HG03520 (cell line): ENCODE data around the gene MOSPD2.

Experiments used
- ATAC-seq: cut with Tn5 transposase; IDR thresholded peaks from one replicate; pipeline ENCODE4 v1.9.1; 2021; ENCODE audit warnings: mild to moderate bottlenecking, moderate library complexity; ENCODE audit not compliant: unreplicated experiment

MOSPD2 gene

DNA sequence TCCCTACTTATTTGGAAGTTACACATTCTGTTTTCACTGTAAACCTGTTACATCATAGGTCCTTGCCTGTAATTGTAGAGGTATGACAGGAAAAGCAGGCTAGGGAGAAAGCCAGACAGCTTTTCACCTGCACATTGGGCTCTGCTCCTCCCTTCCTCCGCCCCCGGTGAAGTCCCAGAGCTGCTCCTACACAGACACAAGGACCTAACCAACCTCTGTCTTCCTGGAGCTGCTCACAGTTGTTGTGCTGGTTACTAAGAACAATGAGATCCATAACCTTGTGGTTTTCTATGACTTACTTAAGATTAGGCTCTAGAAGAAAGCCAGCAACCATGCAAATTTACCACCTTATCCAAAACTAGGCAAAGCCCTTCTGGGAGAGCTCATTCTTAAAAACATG, 40.0 kb downstream of the MOSPD2 start:
- ATAC-seq, result no peak

DNA sequence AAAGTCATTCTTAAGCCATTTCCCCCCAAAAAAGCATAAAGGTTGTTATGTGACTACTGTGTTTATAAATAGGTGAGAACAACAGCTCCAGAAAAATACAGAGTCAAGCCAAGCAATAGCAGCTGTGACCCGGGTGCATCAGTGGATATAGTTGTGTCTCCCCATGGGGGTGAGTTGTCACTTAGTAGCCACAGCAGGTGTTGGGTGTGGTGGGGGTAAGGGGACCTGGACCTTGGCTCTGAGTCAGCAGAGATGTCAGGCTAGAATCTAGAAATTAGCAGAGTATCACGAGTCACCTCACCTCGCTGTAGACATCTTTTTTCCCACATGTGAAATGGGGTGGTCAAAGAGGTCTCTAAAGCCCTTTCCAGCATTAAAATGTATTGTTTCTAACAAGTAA, 42.4 kb downstream of the MOSPD2 start:
- no peak for ATAC-seq

DNA sequence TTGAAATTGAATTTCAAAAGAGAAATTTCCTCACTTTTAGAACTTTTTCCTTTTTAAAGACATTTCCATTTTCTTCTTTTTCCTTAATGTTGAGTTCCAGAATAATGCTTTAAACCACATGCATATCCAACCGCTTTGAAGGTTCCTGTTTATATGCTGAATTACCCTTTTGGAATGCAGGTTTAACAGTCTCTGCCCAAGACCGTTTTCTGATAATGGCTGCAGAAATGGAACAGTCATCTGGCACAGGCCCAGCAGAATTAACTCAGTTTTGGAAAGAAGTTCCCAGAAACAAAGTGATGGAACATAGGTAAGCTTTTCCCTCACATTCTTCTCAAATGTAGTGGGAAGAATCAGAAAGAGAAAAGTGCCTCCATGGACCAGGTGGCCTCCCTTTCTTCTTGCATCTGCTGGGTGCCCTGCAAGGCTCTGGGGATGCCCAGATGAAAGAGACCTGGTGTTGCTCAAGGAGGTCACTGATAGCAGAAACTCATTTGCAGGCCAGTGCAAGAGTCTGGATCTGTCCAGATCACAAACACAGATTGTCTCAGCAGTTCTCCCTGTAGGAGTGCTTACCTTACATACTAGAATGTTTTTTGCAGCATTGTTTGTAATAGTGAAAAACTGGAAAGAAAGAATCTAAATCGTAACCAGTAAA, 42.9 kb downstream of the MOSPD2 start:
- no peak for ATAC-seq

DNA sequence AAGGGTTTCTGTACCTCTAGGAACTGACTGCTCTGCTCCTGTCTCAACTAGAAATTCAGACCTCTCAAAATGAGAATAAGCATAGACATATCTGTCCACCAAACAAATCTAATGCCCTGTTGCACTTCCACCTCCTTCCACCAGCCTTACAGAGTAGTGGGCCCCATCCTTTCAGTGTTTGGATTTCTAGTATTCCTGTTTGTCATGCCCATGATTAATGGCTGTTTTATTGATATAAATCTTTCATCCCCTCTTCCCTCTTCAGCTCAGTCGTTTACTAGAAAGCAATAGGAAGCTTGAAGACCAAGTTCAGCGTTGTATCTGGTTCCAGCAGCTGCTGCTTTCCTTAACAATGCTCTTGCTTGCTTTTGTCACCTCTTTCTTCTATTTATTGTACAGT, 46.2 kb downstream of the MOSPD2 start:
- ATAC-seq, result no peak

DNA sequence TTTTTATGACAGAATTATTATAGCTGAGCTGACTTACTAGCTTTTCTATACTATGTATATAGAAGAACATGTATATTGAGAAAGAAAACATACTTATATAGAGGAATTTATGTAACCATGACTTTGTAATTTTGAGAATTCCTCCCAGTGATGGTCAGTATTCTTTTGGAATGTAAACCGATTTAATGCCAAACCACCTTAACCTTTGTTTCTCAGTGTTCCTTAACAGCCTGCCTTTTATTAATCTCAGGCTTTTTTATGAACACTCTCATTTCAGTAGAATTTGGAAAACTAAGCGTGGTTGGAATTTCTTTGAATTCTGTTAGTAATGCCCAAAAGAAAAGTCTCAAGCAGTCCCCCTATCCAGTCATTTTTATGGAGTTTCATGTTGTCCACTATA, 47.0 kb downstream of the MOSPD2 start:
- no peak for ATAC-seq

DNA sequence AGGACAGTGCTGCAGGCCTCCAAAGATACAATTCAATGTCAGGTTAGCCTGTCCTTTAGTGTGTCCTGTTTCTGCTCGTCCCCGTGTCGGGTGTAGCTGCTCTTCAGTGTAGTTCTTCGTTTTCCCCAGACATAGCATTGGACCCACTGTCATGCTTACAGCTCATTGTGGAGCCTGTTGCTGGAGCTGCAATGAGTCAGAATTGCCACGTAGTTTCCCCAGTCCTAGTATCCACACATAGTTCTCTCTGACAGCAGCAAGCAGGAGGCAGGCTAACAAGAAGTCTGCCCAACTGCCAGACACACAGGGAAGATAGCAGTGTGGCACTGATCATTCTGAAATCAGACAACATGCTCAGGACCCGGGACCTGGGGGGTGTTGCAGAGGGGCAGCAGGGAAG, 49.2 kb downstream of the MOSPD2 start:
- ATAC-seq, result no peak

DNA sequence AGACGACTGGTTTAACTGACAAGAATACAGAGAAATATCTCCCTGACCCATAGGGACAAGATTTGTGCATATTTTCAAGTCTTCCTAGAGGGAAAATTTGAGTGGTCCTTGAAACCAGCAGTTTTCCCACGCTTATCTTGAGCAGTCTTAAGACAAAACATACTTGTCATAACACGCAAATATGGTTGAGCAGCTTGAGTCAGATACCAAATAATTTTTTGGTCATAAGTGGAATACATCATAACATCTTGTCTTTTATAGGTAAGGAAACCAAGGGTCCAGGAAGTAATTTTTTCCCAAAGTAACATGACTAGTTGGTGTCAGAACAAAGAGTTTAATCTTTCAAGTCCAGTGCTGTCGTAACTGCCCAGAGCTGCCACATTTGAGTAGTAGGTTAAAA, 50.5 kb downstream of the MOSPD2 start:
- ATAC-seq, result no peak

DNA sequence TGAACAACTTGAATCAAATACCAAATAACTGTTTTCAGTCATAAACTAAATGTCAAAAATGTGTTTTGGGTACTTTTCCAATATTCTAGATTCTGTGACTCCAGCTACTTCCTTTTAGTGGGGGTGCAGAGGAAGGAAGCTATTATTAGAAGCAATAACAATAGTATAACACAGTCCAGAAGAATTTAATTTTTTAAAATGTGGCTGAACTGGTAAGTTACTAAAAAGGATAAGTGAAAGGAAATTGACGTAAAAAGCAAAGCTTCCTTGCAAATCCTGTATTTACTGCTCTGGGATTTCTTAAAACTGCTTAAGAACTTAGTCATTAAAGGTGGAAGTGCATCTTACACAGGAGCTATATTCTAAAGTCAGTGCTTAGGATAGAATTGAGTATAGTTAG, 53.2 kb downstream of the MOSPD2 start:
- ATAC-seq, result no peak

DNA sequence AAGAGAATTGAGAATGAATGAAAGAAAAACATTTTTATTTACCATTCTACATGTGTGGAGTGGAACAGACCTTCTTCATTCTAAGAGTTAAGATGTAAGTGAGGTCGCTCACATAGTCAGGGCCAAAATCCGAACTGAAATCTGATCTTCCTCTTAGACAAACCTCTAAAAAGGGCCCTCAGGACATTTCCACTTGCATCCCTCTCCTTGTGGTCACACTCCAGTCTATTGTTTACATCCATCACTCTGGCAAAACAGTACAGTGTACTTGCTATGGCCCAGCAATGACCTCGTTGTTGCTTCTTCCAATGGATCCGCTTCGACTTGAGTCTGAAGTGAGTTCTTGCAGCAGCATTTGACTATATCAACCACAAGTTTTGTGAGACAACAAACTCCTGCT, 54.2 kb downstream of the MOSPD2 start:
- no peak for ATAC-seq

DNA sequence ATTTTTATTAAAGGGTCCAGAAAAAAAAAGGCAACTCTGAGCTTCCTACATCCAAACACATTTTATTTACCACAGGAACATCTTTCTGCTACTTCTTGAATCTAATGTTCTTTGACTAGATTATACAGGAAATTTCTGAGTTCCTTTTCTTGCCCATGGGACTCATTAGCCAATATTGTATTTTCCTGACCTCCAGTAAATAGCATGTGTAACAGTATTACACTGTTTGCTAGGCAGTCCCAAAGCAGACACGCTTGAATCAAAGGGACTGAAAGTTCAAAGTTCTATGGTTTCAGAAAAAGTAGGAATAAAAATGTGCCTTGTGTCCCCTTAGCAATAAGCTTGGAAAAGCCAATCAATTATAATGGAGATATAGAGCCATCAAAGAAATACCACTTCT, 57.4 kb downstream of the MOSPD2 start:
- no peak for ATAC-seq

DNA sequence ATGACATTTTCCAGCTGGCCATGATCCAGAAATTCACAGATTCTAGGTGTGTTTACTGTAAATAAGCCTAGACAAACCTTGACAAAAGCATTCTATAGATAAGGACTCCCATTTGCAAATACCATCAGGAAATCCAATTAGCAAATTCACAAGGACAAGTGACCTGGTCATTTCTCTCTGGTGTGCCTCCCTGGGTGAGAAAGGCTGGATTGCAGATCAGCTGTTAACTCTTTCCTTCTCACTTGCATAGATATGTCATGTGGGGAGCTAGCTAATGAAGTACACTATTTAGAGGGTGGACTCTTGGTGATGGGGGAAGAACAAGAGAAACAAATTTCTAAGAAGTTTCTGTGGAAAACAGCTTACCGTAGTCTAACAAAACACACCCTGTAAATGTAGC, 58.9 kb downstream of the MOSPD2 start:
- ATAC-seq, result no peak

DNA sequence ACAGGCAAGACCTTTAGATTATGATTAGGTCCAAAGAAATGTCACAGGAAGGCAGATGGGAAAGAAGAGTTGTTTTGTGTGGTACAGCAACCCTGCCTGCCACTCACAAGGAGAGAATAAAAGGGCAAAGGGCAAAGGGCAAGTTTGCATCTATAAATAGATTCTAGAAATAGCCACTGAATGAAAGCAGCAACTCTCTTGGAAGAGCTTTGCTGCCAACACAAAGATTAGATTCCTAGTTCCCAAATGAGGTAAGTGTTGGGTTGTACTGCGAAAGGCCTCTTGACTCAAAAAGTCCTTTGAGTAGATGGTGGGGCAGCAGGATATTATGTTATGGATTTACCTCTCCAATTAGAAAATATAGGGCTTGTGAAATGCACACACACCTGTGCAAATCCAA, 61.2 kb downstream of the MOSPD2 start:
- no peak for ATAC-seq

DNA sequence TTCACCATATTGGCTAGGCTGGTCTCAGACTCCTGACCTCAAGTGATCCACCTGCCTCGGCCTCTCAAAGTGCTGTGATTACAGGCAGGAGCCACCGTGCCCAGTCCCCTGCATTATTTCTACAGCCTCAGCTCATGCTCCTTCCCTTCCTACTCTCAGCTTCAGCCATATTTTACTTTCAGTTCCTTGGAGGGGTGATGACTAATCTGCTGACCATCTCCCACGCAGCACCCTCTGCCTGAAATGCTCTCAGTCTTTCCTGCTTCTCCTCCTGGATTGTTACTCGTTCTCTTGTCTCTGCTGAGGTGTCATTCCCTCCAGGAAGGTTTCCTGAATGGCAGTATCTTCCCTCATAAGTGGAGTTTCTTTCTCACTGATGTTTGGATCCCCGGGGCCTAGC, 63.3 kb downstream of the MOSPD2 start:
- no peak for ATAC-seq

DNA sequence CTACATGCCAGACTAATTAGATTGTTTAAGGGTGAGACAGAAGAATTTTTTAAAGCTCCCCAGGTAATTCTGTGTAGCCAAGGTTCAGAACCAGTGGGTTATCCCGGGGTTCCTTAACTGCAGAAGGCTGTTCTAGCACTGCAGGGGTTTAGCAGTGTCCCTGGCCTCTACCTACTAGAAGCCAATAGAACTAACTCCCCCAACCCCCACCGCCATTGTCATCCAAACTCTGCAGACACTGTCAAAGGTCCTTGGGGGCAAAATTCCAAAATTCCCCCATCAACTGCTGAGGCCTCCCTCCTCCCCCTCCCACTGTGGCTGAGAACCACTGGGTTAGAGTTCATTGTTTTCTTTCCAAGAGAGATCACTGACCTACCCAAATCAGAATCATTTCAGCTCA, 66.4 kb downstream of the MOSPD2 start:
- no peak for ATAC-seq

DNA sequence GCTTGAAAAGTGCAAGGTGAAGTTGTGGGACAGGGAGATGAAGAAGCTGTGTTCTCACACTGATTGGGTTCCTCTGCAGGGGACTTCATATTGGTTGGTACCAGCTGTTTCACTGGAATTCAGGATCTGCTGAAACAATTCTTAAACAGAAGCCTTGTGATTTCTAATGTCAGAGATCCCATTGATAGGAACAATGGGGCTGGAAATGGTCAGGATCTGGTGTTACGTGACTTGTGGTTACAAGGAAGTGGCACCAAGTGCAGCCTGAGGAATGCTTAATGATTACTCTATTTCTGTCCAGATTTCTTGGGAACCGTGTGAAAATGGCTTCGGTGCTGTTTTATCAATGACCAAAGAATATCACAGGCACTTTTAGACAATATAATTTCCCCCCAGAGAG, 68.1 kb downstream of the MOSPD2 start:
- no peak for ATAC-seq

DNA sequence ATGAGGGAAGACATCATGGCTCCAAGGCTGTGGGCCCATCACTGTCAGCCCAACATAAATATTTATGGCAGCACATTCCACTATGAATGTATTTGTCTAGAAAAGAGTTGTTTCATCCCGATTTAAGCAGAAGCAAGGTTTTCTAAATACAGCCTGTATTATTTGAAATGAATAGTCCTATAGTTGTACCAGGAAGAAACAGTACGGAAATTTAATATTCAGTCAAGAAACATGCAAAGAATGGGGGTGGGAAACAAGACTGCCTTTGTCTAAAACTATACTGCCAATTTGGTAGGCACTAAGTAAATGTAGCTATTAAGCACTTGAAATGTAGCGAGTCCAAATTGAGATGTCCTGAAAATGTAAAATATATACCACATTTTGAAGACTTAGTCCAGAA, 69.1 kb downstream of the MOSPD2 start:
- ATAC-seq, result no peak

DNA sequence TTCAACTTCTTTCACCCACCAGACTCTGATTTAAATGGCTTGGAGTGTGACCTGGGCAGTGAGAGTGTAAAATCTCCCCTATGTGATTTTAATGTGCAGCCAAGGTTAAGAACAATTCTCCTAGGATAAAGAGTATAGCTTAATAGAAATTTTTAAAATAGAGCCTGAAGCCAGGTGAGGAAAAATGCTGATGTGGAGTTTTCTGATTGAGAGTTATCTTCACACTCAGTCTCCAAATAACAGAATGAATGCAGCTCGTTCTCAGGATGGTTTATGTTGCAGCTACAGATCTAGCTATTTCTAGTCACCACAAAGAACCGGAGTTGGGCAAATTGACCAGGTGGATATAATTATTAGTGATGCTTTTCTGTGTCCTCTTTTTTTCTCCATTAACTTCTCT, 70.7 kb downstream of the MOSPD2 start:
- ATAC-seq, result no peak

DNA sequence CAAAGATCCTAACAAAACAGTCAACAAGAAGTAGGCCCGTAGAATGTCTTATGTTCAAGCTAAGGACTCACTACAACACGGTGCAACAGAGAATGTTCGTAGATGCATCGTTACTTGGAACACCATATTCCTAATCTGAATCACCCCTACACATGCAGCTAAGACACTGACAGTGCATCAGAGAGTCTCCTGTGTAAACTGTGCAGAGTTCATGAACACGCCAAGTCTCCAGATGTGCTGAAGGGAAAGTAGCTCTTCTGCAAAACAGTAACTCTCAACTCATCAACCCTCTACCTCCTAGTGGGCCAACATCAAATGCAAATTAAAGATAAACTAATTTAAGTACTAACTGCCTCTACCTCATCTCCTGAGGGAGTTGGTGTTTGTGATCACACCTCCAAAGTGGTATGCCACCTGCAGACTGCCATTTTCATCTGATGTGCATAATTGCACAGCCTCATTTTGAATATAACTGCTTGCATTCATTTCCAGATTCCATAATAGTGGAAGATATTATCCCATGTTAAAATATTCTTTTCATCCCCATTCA, 73.5 kb downstream of the MOSPD2 start:
- no peak for ATAC-seq

DNA sequence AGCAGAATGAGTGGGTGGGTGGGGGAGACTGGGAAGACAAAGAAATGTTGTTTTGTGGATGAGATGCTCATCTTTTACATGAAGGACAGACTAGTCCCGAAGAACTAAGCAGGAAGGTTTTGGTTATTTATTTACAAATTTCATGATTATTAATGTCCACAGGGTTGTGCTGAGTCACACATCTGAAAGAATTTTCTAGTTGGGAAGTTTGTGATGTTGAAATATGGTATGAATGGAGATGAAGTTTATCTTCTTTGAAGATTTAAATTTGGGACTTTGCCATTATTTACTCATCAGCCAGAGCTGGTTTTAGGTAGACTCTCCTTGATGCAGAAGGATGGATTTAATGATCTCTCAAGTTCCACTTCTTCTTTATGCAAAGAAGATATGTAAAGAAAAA, 75.5 kb downstream of the MOSPD2 start:
- no peak for ATAC-seq

DNA sequence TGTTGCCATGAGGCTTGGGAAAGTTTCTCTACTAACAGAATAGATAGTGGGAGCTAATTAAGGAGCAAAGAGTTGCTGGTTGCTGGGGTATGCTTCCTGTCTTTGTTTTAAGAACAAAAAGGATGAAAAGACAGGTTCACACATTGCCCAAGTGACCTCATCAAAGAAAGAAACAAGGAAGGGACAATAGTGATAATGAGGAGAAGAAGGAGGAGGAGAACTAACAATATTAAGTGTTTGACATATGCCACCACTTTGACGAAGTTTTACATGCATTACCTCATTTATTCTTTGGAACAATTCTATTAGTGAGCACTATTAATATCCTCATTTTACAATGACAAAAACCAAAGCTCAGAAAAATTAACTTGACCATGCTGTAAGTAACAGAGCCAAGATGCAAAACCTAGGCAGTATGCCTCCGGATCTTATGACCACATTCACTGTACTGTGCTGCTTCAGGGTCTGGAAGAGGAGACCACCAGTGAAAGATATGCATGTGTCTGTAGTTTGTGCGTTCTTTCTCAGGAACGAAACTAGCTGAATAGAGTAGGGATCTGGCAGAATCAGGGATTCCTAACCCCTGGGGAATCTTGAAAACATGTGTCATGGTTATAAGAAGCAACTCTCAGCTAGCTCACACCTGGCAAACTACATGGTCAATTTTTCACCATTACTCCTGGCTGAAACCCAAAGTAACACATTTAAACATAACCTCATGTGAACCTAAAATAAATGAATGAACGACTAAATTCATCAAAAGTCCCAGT, 83.8 kb downstream of the MOSPD2 start:
- no peak for ATAC-seq

DNA sequence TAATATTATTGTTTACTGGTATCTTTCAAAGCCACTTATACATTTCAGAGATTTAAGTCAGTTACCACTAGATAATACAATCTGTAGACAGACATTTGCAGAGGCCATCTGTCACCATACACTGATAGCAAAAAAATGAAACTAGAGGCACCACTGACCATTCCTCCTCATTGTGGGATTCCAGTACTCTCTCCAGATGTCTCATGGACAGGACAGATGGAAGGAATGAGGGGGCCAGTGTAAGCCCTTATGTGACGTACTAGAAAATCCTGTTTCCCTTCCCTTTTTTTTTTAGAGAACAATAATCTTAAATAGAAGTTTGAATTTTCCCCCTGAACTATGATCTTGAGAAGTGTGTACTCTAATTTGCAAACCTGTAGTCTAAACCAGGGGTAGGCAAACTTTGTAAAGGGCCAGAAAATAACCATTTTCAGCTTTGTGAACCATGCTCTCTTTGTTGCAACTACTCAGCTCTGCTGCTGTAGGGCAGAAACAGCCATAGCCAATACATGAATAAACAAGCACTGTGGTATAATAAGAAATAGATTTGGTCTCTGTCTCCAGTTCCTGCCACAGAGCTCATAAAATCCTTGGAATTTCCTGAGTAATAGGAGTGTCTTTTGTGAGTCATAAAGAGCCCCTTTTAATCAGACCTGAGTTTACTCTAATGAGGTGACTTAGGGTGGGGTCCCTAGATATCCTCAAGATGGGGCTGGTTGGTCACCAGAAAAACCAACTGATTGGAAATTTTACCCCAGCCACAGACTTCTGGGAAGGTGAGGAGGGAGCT, 90.4 kb downstream of the MOSPD2 start:
- no peak for ATAC-seq

DNA sequence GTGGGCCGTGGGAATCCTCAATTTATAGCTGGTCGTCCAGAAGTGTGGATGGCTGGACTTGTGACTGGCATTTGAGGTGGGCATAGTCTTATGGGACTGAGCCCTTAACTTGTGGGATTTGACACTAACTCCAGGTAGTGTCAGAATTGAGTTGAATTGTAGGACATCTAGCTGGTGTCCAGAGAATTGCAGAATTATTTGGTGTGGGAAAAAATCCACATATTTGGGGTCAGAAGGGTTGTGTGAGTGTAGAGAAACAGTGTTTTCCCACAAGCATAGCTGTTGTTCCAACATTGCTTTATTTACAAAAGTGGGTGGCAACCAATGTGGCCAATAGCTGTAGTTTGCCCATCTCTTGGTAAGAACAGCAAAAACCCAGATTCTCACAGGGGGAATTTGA, 91.3 kb downstream of the MOSPD2 start:
- ATAC-seq, result no peak
